COLO829 (cell line): Measurements from ENCODE around the gene APCDD1L.
"Not testable (repeated sequence)": the region's sequence is repeated elsewhere in the genome, so short reads cannot be mapped to it uniquely, and the experiment has no call there.

Experiments
- DNase-seq: peaks from one replicate; pipeline ENCODE4 v3.0.0; 2012; ENCODE audit warnings: low spot score

APCDD1L gene

DNA sequence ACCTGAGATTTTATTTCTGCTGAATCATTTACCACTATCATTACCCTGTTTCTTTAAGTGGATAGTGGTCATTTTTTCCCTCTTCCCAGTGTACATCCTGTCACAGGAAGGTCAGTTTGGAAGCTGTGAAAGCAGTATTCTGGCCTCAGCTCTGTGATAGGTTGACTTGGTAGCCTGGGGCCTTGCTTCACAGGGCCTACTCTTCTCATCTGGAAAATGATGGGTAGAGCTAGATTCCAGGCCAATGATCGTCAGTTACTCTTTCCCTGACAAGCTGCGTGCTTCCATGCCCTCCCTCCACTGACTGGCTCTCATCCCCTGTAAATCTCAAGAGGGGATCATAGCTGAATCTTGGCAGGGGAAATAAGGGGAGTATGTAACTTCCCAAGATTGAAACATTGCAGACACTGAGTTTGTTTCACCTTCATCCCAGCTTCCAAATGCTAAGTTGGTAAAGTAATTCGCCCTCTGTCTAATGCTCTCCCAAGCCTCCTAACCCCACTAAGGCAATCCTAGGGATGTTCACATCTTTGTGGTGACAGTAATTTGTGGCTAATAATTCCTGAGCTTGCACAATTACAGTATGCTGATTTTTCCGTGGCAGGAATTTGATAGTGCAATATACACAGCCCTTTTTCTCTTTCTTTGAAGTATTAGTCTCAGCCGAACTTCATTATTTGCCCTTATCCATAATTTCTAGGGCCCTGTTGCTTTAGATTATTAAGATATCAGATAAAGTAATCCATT, 75.0 kb downstream of the APCDD1L start:
- DNase-seq, result peak; percentile 60

DNA sequence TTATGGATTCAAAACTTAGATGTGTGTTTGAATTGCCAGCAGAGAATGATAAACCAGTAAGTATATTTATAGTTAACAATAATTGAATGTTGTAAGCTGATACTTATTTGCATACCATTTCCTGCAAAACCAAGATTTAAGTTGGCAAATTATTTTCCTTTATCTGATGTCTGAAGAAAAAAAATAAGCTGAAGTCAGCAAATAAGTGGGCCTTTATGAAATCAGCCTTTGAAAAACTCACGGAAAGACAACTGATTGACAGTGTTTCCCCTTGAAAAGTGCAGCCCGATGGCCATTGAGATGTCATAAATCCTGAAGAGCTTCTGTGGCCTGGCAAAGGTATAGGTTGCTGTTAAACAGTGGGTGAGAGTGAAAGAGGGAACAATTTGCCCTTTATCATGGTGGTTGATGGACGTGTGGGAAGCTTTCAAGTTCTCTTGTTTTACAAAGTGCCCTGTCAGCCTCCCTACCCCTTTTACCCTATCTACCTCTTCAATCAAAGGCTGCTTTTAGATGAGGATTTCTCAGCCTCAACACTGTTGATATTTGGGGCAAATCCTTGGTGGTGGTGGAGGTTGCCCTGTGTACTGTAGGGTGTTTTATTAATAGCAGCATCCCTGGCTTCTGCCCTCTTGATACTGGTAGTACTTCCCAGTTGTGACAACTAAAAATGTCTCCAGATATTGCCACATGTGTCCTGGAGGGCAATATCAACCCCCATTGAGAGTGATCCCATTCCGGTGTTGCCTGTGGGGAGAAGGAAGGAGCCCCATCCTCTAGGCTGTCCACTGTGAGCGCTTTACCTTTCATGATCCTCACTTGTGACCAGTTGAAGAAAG, 76.0 kb downstream of the APCDD1L start:
- peak; percentile 63 for DNase-seq

- DNase-seq, result no peak
Measured at GRCh38 chr20:58436868-58437645, 78.1 kb downstream of the APCDD1L start.

- DNase-seq, result no peak
Measured at GRCh38 chr20:58435237-58435636, 80.0 kb downstream of the APCDD1L start.

GRCh38 chr20:58434326-58434725, 80.9 kb downstream of the APCDD1L start:
- DNase-seq, result no peak

- DNase-seq, result peak; percentile 20
Measured at GRCh38 chr20:58433759-58434158, 81.4 kb downstream of the APCDD1L start.

DNA sequence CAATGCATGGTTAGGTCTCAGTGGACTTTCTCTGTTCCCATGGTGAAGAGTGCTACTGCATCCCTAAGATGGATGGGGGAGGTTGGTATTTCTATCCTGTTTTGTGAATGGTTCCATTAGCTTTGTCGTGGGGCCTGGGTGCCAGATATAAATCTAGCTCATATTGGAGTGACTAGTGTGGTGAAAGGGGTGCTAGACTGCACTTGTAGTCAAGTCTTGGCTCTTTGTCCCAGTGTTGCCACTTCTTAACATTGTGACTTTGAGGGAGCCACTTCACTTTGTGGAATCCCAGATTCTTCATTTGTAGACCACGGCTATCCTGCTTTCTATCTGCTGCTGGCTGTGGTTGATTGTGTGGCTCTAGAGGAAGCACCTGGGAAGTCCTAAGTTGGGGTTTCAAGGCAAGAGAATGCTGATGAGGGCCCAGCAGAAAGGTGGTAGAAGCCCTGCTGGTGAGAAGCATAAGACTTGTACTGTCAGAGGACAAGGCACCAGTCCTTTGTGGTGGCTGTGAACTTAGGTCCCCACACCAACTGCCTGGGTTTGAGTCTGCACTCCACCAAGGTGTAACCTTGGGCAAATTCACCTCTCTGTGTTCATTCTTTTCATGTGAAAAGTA, 82.1 kb downstream of the APCDD1L start:
- no peak for DNase-seq

- no peak for DNase-seq
Measured at GRCh38 chr20:58432186-58432954, 82.8 kb downstream of the APCDD1L start.

DNA sequence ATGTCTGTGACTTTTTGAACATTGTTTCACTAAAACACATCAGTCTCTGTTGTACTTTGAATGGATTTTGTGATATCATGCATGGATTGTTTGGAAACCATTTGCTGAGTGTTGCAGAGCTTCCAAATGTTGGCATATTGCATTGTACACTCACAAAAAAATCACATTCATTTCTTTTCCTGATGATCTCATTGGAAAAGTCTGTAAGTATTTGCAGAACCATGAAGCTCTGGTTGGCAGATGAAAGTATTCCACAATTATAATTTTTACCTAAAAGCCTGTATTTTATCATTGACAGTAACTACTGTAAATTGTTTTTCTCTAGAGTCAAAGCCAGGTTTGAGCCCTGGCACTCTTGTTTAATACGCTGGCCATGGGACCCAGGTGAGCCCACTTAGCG, 84.1 kb downstream of the APCDD1L start:
- DNase-seq, result no peak

DNA sequence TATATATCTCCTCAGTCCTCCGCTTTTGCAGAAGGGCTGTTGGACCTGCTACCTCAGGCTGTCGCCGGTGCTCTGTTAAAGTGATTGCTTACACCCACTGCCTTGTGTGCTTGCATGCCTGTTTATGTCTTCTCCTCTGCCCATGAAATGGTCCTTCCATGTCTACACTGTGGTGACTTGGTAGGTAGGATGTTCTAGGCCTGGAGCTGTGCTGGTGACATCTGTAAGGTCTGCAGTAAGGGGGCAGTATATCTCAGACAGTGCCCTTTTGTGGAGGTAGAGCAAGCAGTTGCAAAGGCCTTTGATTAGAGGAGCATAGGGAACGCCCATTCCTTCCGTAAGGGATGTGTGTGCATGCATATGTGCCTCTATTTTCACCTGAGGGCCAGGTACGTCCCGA, 85.9 kb downstream of the APCDD1L start:
- DNase-seq, result no peak

DNA sequence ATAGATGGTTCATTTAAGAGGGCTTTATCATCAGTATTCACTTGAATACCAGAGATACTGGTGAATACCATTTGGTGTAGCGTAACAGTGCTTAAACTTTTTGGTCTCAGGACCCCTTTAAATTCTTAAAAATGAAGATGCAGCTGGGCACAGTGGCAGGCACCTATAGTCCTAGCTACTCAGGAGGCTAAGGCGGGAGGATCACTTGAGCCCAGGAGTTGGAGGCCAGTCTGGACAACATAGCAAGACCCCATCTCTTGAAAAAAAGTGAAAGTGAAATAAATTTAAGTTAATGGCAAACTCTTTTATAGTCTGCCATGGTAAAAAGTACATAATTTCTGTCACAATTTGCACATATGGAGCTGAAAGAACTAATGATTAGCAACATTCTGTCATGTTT, 86.8 kb downstream of the APCDD1L start:
- no peak for DNase-seq

DNA sequence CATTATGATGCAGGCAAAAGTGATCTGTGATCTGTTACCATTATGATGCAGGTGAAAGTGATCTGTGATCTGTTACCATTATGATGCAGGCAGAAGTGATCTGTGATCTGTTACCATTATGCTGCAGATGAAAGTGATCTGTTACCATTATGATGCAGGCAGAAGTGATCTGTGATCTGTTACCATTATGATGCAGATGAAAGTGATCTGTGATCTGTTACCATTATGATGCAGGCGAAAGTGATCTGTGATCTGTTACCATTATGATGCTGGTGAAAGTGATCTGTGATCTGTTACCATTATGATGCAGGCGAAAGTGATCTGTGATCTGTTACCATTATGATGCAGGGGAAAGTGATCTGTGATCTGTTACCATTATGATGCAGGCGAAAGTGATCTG, 87.6 kb downstream of the APCDD1L start:
- not testable (repeated sequence) for DNase-seq

DNA sequence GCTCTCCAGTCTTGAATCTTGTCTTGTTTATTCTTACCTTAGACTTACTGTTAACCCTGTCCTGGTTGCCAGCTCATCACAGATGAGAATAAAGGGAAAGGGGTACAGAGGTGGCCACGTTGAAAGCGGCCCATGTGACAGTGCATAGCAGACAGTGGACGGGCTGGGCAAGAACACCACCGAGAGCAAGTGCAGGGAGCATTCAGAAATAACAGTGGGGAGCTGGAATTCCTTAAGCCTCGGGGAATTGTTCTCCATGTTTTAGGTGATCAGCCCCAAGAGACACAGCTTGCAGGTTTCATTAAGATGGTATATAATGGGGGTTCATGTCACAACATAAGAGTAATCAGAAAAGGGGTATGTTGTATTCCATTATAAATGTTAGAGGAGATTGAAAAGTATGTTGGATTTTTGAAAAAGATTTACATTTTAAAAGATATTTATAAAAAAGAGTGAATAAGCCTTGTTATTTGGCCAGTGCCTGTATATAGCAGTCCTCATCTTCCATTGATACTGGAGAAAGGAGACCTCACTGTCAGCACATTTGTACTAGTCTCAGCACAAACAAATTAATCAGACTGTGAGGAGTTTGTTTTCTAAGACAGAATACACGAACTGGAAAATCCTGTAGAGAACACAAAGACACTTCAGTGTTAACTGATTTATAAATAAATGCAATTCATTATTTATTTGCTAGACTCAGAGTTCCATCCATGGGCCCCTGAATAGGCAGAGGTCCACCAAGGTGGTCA, 90.8 kb downstream of the APCDD1L start:
- no peak for DNase-seq

GRCh38 chr20:58421497-58421850, 93.7 kb downstream of the APCDD1L start:
- no peak for DNase-seq

DNA sequence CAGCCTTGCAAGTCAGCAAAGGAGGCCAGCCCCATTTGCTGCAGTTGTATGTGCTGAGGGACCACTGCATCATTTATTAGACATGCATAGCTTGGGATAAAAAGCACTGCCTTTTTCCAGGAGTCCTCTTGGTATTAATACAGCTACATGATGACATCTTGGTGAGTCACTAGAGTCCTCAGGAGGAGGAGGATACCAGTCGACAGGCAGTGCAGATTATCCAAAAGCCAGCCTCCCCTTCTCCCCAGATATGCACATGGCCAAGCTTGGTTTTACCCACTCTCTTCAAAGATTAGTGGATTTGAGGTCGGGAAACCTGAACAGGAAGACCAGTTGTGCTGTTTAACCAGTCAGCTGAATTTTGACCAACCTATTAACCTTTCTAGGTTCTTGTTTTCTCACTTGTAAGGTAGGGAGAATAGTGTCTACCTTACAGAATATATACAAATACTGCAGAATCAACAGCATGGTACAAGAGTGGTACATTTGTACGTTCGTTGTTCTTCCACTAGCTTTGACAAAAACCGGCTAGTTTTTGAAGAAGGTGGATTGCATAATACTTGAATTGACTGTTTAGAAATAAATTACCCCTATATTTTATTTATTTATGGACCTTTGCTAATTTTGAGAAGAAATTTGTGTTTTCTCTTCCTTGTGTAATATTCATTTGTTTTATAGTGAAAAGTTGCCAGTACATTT, 94.3 kb downstream of the APCDD1L start:
- DNase-seq, result no peak

DNA sequence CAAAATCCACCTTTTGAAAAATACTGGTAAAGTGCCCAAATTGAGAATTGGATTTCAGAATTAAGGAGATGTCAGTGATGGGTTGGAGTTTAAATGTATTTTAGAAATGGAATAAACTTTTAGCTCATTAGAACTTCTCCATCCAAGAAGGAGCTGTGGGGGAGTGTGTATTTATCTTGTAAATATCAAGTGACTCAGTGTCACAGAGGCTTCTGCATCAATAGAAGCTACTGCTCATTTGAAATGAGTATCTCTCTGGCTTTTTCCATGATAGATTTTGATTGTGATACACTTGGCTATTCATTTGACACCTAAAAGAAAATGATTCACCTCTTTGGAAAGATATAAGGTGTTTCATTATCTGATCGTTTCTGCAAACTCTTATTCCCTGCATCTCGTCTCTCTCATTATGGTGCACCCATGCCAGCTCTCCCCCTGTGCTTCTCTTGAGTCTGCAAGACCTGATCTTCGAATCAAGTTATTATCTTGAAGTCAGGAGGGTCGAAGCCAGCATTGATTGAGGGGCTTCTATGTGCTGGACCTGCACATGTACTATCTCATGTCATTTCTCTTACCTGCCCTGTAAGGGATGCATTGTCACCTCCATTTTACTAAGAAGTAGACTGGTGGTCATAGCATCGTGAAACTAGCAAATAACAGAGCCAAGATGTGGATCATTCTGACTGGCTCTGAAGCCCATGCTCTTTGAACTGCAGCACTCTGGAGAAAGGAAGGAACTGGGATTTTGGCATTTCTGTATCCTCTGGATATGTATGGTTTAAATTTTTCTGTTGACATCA, 96.0 kb downstream of the APCDD1L start:
- DNase-seq, result no peak

- no peak for DNase-seq
Measured at GRCh38 chr20:58417438-58417837, 97.8 kb downstream of the APCDD1L start.

DNA sequence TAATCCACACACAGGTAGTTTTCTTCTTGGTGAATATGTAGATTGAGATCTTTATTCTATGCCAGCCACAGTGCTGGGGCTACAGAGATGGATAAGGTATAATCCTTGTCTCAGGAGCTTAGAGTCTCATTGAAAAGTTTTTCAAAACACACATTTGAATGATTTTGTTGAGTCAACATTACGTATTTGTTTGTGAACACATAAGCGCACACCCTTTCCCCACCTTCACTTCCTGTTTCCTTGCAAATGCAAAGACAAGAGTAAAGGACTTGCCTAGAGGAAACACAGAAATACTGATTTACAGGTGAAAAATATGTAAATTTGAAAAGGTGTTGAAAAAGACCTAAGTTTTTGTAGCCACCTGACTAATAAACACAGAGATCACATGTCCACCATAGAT, 98.4 kb downstream of the APCDD1L start:
- DNase-seq, result no peak

DNA sequence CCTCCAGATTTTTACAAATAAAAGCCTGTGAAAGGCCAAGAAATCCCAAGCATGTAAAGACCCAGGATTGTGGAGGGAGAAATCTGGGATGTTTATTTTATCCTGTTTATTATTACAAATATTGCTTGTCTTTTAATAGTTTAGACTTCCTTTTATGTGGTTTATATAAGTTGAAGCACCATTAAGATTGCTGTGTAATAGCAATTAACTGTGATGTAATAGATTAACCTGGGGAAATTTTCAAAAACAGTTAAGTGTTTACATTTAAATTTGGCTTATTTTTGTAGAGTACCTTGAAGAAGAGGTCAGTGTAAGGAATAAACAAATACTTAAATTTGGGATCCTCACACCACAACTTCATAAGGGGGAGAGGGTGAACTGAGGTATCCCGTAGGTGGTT, 99.1 kb downstream of the APCDD1L start:
- no peak for DNase-seq
